Prostate gland (tissue), 2 donors: ENCODE data around the gene CALML3. TPM values are rescaled to one million over a fixed set of nuclear protein-coding genes. Genes with fewer than 3 reads are reported as not detected.

ENCODE experiments used
- DNase-seq: peaks from one replicate; pipeline ENCODE4 v3.0.0-alpha.2; 2019; ENCODE audit warnings: low spot score
- H3K27ac ChIP-seq, 2 donors: fragments of 200-600 bp; sonication (generic); 2 replicates each; pipeline ENCODE4 v1.5.1; 2017 to 2019
- H3K27me3 ChIP-seq: fragments of 200-600 bp; sonication (generic); replicated peaks from 2 replicates; pipeline ENCODE4 v1.5.1; 2019; ENCODE audit not compliant: insufficient read depth
- H3K36me3 ChIP-seq, 2 donors: fragments of 200-600 bp; sonication (generic); 1 replicate in 1 of 2; 2 replicates in 1 of 2; pipeline versions ENCODE4 v1.5.1 to v1.8.1; 2017 to 2019
- H3K4me1 ChIP-seq: fragments of 200-600 bp; sonication (generic); replicated peaks from 2 replicates; pipeline ENCODE4 v1.5.1; 2019
- H3K4me3 ChIP-seq, 2 donors: fragments of 200-600 bp; sonication (generic); 2 replicates each; pipeline ENCODE4 v1.5.1; 2017 to 2019
- H3K9me3 ChIP-seq: fragments of 200-600 bp; sonication (generic); 2 replicates; pipeline ENCODE4 v1.5.1; 2017
- CTCF ChIP-seq, 4 experiments: fragments of 200-600 bp in 2 of 4; fragments of 450-650 bp in 2 of 4; sonication (generic) in 2 of 4; IDR thresholded peaks; 1 replicate in 3 of 4; 2 replicates in 1 of 4; pipeline ENCODE4 v1.5.1; 2016 to 2019; ENCODE audit warnings: antibody characterized with exemption in 4 of 4, mild to moderate bottlenecking in 2 of 4, moderate library complexity in 2 of 4
- POLR2A ChIP-seq: fragments of 450-650 bp; IDR thresholded peaks from one replicate; pipeline ENCODE4 v1.6.1; 2016; ENCODE audit warnings: antibody characterized with exemption, mild to moderate bottlenecking
- POLR2AphosphoS5 ChIP-seq: sonication (generic); formaldehyde crosslinking; IDR thresholded peaks from one replicate; pipeline ENCODE4 v1.6.1; 2017; ENCODE audit warnings: antibody characterized with exemption
- WGBS: methylation state at CpG from one replicate; pipeline ENCODE4 v1.1.5; 2018; 5-methylcytosine and 5-hydroxymethylcytosine counted together
- intact Hi-C: fragments of 100-400 bp; cut with DNase I; formaldehyde crosslinking; loops from one replicate; pipeline ENCODE4 v1.14.2; 2022
- total RNA-seq, 2 donors: library from RNA; depleted of rRNA; stranded (reverse); fragments of >200 nt; gene quantifications; one replicate each; pipeline ENCODE4 v1.1.0, GENCODE V29; 2016

The CALML3 gene
- total RNA-seq, 2 donors from 2014 or later = 1.6 to 8.0 TPM

DNA sequence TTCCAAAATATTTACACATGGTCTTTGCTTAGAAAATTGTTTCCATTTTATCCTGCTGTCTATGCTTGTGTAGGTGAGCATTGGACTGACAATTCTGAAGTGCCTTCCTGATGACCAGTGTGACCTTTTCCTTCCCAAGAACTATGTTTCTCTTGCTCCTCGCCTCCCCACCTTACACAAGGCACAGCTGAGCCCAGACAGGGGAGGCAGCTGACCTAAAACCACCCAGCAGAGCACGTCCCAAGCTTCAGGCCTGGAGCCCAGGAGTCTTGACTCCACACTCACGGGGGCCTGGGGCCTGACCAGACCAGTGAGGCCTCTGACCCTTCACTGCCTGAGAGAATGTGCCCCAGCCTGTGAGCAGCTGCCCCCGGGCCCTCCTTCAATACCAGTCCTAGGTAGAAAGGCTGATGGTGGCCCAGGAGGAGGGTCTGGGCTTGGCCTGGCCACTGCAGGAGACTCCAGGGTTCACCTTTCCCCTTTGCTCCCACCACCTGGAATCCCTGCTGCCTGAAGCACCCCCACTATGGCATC lies 32.4 kb upstream of the CALML3 start:
- 94% methylated on average over 4 of the region's 4 CpGs for WGBS
- no peaks in the 10 kb centered on the region for H3K9me3 ChIP-seq
- H3K4me1 ChIP-seq = no peaks in the 10 kb centered on the region
- TF ChIP-seq POLR2AphosphoS5 = no peak
- TF ChIP-seq POLR2A = no peak
- no peak for TF ChIP-seq CTCF (IDR thresholded peaks at IDR 0.05)
- no peak overlapping the region for H3K4me3 ChIP-seq
- DNase-seq = no peak
- H3K27me3 ChIP-seq = no peaks in the 10 kb centered on the region
- intact Hi-C loops = no loop called here
- no peak overlapping the region for H3K27ac ChIP-seq
- no peaks in the 10 kb centered on the region for H3K36me3 ChIP-seq

GRCh38 chr10:5492929-5493576 lies 31.7 kb upstream of the CALML3 start:
- no peaks in the 10 kb centered on the region for H3K9me3 ChIP-seq
- no peak for TF ChIP-seq POLR2AphosphoS5
- no peak for TF ChIP-seq POLR2A
- TF ChIP-seq CTCF (IDR thresholded peaks at IDR 0.05) = no peak
- no peaks in the 10 kb centered on the region for H3K36me3 ChIP-seq
- no peak for DNase-seq
- H3K4me1 ChIP-seq = no peaks in the 10 kb centered on the region
- H3K27me3 ChIP-seq = no peaks in the 10 kb centered on the region
- H3K4me3 ChIP-seq = no peak overlapping the region
- intact Hi-C loops = no loop called here
- H3K27ac ChIP-seq = no peak overlapping the region
- 92% methylated on average over 13 of the region's 13 CpGs for WGBS

DNA sequence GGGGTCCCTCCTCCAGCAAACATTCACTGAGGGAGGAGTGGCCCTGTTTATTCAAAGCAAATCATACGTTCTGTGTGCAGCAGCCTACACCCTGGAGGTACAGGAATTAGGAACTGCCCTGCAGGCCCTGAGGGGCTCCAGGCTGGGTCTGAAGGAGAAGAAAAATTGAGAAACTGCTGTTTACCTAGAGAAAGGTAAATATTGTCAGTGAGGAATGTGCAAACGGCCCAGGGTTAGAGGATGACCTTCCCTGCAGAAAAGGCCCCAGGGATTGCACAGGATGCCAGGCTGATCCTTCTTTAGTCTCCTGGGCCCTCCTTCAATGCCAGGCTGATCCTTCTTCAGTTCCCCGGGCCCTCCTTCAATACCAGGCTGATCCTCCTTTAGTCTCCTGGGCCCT lies 31.1 kb upstream of the CALML3 start:
- intact Hi-C loops = no loop called here
- WGBS = 35% methylated on average over 3 of the region's 3 CpGs
- H3K36me3 ChIP-seq = no peaks in the 10 kb centered on the region
- no peaks in the 10 kb centered on the region for H3K4me1 ChIP-seq
- H3K4me3 ChIP-seq = no peak overlapping the region
- DNase-seq = no peak
- H3K9me3 ChIP-seq = no peaks in the 10 kb centered on the region
- H3K27ac ChIP-seq = no peak overlapping the region
- no peaks in the 10 kb centered on the region for H3K27me3 ChIP-seq
- no peak for TF ChIP-seq POLR2AphosphoS5
- no peak for TF ChIP-seq CTCF (IDR thresholded peaks at IDR 0.05)
- no peak for TF ChIP-seq POLR2A

DNA sequence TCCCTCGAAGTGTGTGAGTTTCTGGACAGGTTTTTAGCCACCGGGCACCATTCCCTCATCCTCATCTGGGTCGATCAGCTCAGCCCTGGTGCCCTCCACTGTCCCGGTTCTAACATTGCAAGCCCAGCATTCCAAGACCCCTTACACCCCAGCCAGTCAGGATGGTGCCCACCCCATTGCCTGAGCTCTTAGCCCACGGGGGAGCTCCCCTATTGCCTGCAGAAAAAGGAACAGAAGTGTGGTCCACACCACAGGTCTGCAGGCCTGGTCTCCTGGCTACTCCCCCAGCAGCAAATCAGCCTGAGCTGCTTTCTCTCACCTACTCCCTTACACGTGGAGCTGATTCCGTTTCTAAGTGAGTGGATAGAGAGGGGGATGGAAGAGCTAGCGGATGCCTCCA lies 30.1 kb upstream of the CALML3 start:
- DNase-seq = no peak

More for the DNA sequence above, 30.1 kb upstream of the CALML3 start:
- TF ChIP-seq CTCF (IDR thresholded peaks at IDR 0.05) (no peak), POLR2AphosphoS5 (no peak), POLR2A (no peak)
- no peaks in the 10 kb centered on the region for H3K27me3 ChIP-seq
- H3K36me3 ChIP-seq = no peaks in the 10 kb centered on the region
- no peaks in the 10 kb centered on the region for H3K9me3 ChIP-seq
- H3K4me1 ChIP-seq = no peaks in the 10 kb centered on the region
- WGBS = 94% methylated on average over 8 of the region's 8 CpGs
- intact Hi-C loops = no loop called here
- H3K27ac ChIP-seq = no peak overlapping the region
- H3K4me3 ChIP-seq = no peak overlapping the region
